Measurements from ENCODE around the gene GMDS. TPM values are rescaled to one million over a fixed set of nuclear protein-coding genes. Genes with fewer than 3 reads are reported as not detected.
"Not testable (repeated sequence)": the region's sequence is repeated elsewhere in the genome, so short reads cannot be mapped to it uniquely, and the experiment has no call there.

GMDS gene
- total RNA-seq, 1 donor from 2014 or later: 6.2 TPM

DNA sequence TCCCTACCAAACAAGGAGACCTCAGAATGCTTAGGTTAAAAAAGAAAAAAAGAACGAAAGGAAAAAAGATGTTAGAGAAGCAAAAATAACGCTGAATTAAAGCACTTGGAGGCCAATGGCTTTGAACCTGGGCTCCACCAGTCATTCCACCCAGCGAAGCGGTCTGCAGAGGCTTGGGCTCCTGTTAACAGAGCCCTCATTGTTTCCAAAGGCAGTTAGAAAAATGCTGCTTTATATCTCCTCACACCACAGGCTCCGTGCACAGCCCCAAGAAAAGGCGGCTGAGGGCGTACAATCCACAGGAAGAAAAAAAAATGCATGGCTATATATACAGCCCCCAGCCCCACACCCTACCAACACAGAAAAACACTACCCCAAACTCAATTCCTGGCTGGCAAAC lies 379.8 kb downstream of the GMDS start:
- no peak for DNase-seq (ENCODE audit: low read depth in 2 of 2)

DNA sequence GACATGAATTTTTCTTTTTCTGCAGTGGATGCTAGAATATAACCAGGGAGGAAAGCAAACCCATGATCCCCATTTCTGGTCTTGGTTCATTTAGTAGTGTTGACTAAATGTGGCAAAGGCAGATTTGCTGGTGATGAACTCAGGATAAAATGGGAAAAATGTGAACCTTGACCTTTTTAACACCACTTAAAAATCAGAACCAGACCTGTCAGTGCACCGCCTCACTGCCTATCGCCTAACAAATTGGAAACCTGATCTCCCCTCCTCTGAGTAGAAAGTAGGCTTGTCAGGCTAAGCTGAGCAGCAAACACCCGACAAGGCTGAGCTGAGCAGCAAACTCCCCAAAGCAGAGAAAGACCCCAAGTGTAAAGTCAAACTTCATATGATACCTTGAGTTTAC lies 380.9 kb downstream of the GMDS start:
- no peak for DNase-seq (ENCODE audit: low read depth in 2 of 2)

DNA sequence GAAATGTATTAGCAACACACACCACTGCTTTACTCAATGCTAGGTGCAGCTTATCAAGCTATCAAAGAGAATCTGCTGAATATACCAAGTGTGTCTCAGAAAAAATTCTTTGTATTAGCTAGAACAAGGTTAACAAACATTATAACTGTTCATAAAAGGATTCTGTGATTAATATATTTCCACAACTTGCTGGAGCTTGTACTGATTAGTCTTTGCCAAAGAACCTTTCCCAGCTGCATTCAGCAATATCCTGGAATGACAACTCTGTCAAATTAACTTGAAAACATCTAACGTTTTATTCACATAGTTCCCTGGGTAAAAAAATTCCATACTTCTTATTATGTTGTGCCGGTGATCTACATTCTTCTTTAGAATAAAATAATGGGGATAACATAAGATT lies 383.0 kb downstream of the GMDS start:
- DNase-seq (ENCODE audit: low read depth in 2 of 2): no peak

DNA sequence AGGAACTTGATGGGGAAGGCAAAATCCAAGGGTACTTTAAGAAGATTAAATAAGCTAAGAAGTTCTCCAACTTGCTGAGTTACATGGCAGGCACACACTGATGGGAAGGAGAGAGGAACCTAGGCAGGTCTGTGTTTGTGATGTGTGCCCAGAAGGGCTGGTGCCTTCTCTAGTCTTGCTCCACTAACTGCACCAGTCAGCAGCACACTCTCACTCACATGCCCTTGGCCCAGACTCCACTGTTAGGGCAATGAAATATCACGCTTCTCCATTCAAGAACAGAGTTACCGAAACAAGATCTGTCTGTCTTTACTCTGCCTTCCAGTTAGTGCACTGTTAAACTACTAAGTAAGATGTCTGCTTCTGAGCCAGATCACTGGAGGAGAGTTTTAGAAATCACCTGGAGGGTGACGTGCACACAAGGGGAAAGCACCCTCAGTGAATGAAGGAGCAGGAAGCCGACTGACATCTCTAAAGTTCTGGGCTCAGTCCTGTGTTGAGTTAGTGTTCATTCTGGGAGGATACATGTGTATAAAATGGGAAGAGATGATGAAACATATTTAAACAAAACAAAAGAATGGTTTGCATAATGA lies 384.6 kb downstream of the GMDS start:
- DNase-seq (ENCODE audit: low read depth in 2 of 2): no peak

DNA sequence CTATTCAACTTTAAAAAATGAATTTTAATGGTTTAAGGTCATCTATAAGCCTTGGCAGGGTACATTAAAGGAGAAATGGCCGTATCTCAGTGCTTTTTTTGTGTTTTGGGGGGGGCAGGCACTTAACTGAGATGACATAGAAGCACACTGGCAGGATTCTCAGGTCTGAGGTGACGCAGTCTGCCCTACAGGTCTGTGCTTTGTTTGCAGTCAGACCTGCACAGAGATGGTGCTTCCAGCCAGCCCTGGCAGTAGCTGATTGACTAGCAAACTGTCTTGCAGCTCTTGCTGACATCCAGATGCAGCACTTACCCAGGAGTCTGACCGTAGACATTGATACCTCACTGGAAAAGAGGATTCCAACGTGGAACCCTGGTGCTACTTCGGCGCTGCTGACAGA lies 386.5 kb downstream of the GMDS start:
- no peak for DNase-seq (ENCODE audit: low read depth in 2 of 2)

DNA sequence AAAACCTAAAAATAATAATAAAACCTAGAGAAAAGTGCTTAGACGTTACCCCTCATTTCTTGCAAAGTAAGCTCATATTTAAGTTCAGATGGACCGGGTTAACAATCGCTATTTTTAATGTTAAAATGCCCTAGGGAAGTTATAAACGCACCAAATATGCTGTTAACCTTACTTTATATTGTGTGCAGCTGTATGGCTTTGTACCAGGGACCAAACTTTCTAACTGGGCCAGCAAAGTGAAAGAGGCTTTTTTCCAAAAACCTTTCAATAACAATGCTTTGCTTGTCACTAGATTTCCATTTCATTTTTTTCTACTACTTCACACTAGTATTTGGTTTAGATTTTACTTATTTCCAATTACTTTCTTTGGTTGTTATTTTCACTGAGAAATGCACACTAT lies 387.2 kb downstream of the GMDS start:
- DNase-seq (ENCODE audit: low read depth in 2 of 2): no peak

DNA sequence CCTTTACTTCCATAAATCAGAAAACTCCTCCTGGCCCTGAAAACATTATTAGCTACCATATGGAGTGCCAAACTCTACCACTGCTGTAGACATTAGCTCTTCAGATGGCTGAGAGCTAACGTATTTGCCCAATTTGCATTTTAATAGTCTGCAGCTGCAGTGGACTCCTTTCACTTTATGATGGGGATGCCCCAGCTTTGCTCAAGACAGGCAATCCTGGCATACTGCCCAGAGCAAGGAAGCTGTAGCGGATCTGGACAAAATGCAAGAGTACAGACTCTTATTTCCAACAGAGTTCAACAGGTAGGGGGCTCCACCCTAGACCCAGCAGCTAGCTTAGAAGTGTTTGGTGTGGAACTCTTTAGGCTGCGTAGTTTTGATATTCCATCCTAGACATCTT lies 389.0 kb downstream of the GMDS start:
- DNase-seq (ENCODE audit: low read depth in 2 of 2): peak in 1 of 2 donors; percentile 7

DNA sequence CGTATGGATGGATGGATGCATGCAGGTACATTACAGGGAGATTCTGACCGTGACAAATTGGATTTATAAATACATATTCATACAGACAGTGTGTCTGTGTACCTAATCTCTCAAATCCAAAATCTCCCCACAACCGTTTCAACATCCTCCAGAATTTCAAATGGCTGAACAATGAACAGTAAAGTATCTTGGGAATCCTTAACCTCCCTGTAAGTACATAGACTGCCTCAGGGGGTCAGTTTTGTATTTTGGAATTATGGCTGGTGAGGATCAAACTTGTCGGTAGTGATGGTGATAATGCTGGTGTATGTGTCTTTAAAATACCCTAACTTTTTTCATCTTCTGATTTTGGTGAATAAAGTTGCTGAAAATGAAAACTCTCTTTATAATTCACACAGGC lies 389.5 kb downstream of the GMDS start:
- DNase-seq (ENCODE audit: low read depth in 2 of 2): no peak

DNA sequence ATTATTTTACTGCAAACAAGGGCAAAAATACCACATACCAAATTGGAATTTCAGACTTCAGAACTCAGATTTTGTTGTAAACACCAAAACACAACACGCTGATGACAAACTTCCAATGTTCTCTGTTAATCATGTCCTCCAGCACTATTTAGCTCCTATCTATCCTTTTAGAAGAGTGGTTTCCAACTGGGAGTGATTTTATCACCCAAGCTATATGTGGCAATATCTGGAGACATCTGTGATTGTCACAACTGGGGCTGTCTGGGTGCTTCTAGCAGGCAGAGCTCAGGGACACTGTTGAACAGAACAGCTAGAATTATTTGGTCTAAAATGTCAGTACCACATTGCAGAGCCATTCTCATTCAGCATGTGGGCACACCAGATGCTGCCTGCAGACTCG lies 391.1 kb downstream of the GMDS start:
- no peak for DNase-seq (ENCODE audit: low read depth in 2 of 2)

DNA sequence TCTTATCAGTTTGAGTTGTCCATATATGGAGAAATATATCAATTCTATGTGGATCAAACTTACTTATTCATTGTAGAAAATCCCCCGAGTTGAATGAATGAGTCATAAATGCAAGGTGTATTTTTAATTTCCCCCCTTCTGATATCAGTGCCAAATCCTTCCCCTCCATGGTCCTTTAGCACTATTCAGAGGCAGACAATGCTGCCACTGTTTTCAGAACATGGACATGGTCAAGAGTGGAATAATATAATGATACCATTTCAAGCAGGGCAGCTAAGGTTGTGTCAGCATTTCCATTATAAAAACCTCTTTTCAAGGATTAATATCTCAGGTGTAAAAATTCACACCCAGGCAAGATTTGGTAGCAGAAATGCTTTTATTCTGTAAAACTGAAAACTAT lies 391.6 kb downstream of the GMDS start:
- no peak for DNase-seq (ENCODE audit: low read depth in 2 of 2)

DNA sequence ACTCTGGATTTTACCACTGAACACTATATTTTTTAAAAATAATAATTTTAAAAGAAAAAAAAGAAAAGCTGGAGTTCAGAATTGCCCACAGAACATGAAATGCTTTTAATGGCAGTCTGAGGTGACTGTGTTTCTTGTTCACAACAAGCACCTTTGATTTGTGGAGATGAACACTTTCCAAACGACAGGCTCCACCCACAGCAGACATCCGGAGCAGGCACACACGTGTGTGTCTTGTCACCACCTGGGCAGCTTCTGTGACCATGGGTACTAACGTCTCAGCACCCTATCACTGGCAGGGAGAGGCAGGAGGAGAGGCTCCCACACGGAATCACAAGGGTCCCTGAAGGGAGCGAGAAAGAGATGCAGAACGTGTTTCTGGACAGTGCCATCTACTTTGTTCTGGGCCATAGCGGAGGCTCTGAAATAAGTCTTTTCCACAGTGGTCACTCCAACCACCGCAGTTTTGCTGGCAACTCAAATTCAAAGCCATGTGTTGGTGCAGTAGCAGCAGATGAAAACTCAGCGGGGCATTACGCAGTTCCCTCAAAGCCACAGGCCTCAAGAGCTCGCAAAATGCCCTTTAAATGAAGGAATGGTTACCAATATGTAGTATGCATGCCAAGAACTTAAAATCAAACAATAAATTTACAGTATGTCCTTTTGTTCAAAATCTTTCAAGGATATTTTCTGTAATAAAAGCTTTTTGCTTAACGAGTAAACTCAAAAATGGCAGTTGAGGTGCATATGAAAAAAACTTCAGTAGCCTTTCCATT lies 393.5 kb downstream of the GMDS start:
- no peak for DNase-seq (ENCODE audit: low read depth in 2 of 2)

DNA sequence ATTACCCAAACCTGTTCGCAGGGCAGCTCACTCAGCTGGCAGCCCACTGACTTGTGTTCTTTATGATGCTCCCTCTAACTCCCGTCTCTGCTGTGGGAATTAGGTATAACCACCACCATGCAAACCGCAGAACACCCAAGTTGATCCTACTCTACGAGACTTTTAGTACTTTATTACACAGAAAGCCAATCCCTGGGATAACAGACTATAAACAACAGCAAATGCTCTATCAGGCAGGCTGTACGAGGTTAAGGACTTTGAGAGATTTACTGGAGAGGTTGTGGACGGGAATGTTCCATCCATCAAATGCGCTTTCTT lies 394.6 kb downstream of the GMDS start:
- no peak for DNase-seq (ENCODE audit: low read depth in 2 of 2)

DNA sequence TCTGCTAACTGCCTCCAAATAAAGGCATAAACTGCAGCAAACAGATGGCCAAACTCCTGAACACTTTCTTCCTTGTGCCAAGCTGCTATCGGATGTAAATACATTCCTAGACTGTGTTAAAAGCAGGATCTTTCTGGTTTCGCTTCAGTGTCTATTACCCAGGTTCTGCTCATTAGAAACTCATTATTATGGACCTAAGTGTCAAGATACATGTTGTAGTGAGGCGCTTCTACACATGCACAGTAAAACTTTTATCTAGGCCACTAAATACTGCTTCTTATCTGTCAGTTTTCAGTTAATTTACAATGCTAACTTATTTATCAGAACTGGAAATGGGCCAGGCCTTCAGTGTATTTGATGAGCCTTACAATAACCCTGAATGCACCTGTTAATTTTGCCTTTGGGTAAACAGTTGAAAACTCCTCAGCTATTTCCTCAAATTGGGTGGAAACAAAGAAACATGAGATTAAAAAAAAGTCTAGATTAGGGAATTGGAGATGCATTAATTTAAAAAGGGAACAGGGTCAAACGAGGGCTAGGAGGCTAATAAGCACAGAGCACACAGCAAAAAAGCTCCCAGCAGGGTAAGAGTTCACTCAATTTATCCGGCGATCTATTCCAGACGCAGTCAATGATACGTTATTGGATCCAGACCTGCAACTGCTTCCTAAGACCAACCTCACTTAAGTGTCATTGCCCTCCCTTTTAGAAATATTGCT lies 395.1 kb downstream of the GMDS start:
- no peak for DNase-seq (ENCODE audit: low read depth in 2 of 2)

DNA sequence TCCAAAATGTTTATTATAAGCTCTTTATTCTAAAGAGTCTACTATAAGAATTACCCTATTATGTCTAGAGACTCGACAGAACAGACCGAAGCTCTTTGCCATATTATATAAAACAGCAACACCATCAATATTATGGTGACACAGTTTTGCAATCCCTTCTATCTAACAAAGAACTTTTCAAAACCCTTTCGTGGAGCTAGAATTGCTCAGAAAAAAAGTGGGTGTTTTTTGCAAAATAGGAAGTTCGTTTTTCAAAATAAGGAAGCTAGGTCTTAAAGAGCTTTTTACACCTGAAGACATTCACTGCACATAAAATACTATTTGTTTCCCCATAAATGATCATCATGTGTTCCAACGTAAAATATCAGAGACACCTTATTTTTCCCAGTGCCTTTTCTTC lies 395.7 kb downstream of the GMDS start:
- DNase-seq (ENCODE audit: low read depth in 2 of 2): no peak

DNA sequence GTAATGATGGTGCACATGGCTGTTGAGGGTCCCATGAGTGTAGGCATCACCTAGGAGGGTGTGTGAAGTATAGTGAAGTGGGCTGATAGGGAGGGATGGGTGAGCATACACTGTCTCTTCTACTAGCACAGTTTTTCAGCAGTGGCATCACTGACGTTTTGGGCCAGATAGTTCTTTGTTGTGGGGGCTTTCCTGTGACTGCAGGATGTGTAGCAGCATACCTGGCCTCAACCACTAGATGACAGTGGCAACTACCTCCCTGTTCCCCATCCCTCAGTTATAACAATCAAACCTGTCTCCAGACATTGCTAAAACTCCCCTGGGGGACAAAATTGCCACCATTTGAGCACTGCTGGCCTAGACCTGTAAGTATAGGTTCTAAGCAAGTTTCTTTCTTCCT lies 396.7 kb downstream of the GMDS start:
- no peak for DNase-seq (ENCODE audit: low read depth in 2 of 2)

DNA sequence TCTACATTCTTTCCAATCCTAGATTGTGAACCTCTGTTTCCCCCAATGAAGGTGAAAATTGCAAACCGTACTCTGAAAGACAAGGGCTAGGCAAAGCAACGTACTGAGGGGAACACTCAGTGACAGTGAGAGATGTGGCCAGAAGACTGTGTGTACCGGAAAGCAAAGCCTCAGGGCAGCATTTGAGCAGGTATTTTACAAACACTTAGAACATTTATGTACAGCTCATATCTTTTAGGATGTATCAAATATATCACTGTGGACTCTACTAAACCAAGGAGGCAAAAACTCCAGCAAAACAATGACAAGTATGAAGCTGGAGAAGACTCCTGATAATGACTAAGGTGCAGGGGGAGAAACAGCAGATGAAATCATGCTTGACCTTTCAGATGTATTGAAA lies 398.8 kb downstream of the GMDS start:
- no peak for DNase-seq (ENCODE audit: low read depth in 2 of 2)

DNA sequence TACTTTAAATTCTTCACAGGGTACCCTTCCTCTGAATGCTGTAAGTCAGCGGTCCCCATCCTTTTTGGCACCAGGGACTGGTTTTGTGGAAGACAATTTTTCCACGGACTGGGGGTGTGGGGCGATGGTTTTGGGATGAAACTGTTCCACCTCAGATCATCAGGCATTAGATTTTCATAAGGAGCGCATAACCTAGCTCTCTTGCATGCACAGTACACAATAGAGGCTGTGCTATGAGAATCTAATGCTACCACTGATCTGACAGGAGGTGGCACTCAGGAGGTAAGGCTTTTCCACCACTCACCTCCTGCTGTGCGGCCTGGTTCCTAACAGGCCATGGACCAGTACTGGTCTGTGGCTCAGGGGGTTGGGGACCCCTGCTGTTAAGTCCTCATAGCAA lies 399.9 kb downstream of the GMDS start:
- DNase-seq (ENCODE audit: low read depth in 2 of 2): not testable (repeated sequence)

DNA sequence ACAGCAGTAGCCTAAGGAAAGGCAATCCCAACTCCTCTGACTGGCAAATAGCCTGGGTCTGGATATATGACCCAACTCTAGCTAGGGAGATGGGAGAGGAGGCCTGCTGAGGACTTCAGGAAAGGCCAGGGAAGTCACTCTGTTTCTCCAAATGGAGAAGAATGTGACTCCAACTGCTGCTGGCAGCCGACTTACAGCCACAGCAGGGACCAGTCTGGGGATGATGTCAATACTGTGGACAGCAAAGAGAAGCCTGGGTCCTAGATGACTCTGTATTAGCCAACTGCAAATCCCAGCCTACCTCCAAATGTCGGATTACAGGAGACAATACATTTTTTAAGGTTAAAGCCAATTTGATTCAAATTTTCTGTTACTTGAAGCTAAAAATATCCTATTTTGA lies 403.1 kb downstream of the GMDS start:
- DNase-seq (ENCODE audit: low read depth in 2 of 2): no peak

DNA sequence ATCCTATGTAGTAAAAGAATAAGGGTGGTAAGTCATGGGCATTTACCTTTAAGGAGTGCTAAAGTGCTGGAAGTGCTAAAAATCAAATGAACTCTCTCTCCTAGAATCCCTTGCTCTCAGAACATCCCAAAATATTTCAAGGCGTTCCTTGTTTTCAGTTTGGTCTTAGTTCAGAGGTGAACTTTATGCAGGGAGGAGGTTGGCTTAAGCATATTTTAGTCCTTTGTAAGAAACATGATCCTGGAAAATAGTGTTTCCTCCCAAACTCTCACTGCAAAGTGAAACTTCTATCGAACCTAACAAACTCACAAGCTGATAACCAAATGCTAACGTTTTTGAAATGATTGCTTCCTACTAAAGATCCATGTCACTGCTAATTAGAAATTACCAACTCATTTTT lies 404.3 kb downstream of the GMDS start:
- DNase-seq (ENCODE audit: low read depth in 2 of 2): no peak

DNA sequence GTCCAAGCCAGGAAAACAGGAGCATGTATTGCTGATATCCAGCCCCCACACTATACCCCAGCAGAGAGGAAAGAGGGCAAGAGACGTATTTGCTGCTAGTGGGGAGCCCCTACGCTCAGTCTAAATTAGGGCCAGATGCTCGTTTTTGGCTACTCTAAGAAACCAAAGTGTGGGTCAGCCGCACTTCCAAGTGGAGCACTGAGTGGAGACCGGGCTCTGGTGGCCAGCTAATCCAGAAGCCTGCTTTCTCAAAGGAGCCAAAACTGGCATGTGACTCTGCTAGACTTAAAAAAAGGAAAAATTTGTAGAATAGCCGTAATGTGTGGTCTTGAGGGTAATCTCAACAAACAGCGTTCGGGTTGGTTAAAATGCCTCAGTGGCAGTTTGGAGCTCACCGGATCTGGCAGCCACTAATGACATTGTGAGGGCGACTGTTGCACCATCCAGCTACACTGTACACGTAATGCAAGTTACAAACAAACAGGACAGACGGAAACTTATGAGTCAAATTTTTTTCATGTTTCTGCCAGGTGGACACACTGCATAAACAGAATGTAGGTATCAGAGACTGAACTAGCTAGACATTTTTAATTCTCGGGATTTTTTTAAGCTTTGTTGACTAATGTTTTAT lies 404.8 kb downstream of the GMDS start:
- DNase-seq (ENCODE audit: low read depth in 2 of 2): peak in 1 of 2 donors; percentile 30

DNA sequence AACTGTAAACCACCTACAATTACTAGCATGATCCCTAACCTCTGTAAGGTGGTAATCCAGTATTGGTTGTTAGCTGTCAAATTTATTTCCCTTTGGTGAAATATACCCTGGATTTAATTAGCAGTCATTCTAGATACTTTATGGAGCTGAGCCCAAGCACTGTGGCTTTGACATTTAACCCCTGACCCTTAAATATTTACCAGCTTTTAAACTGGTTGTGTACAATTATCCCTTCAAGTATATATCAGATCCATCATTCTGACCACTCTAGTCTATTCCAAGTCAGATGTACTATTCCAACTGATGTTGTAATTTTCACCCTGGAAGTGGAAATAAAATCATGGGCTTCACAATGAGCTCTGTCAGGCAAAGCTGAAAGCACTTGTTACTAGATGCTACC lies 406.0 kb downstream of the GMDS start:
- no peak for DNase-seq (ENCODE audit: low read depth in 2 of 2)

DNA sequence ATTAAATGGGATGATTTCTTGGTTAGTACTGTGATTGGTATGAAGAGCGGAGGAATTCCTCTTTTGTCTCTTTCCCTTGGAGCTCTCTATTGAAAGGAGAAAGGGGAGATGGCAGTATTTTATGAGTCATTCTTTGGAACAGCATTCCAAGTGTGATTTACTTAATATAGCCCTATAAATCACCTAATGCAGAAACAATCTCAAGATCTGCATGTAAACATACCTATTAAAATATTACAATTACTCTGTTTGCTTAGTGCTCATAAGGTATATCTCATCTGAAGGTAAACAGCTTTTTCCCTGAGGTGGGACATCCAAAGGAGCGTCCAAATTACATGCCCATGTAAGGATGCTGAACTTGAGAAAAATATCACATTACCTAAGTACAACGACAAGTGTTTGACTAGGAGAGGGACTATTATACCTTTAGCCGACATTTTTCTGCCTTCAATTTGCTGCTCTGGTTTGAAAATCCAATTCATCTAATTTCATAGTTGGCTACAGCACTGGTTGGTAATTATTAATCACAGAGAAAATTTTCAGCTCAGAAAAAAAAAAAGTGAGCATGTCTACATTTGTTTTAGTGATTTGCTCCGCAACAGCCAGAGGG lies 406.7 kb downstream of the GMDS start:
- peak in 1 of 2 donors; percentile 38 for DNase-seq (ENCODE audit: low read depth in 2 of 2)

Data from dermis microvascular lymphatic vessel endothelial cell (primary cell).